GM19468 (cell line): ENCODE data around the gene CYP4F3.
"Not testable (repeated sequence)": the region's sequence is repeated elsewhere in the genome, so short reads cannot be mapped to it uniquely, and the experiment has no call there.

Source experiments
- ATAC-seq: cut with Tn5 transposase; IDR thresholded peaks from one replicate; pipeline ENCODE4 v1.9.1; 2021; ENCODE audit warnings: mild to moderate bottlenecking, moderate library complexity, moderate number of reproducible peaks; ENCODE audit not compliant: unreplicated experiment; ENCODE audit errors: extremely low read depth

CYP4F3 gene

GRCh38 chr19:15640294-15640903 lies at the start of gene CYP4F3:
TSS of gene CYP4F3 (plus strand) at chr19:15640897. CDS start at chr19:15641416, 519 bp downstream.
- no peak for ATAC-seq

- no peak for ATAC-seq
Observed at GRCh38 chr19:15591796-15592195, 48.9 kb upstream of the CYP4F3 start.

- ATAC-seq = not testable (repeated sequence)
Observed at GRCh38 chr19:15592506-15592905, 48.2 kb upstream of the CYP4F3 start.

- not testable (repeated sequence) for ATAC-seq
Observed at GRCh38 chr19:15593766-15594165, 46.9 kb upstream of the CYP4F3 start.

- ATAC-seq = no peak
Observed at GRCh38 chr19:15595069-15595468, 45.6 kb upstream of the CYP4F3 start.

GRCh38 chr19:15607978-15608925 lies 32.4 kb upstream of the CYP4F3 start:
- not testable (repeated sequence) for ATAC-seq

GRCh38 chr19:15609261-15609660 lies 31.4 kb upstream of the CYP4F3 start:
- ATAC-seq = no peak

GRCh38 chr19:15612342-15612741 lies 28.4 kb upstream of the CYP4F3 start:
- no peak for ATAC-seq

- ATAC-seq = no peak
Observed at GRCh38 chr19:15613338-15613737, 27.4 kb upstream of the CYP4F3 start.

GRCh38 chr19:15614507-15615379 lies 26.0 kb upstream of the CYP4F3 start, which contains the start of gene CYP4F8:
TSS of gene CYP4F8 (plus strand) at chr19:15615218. CDS start at chr19:15615617, 399 bp downstream.
- ATAC-seq = no peak

- no peak for ATAC-seq
Observed at GRCh38 chr19:15615526-15615925, 25.2 kb upstream of the CYP4F3 start.

- no peak for ATAC-seq
Observed at GRCh38 chr19:15616183-15616582, 24.5 kb upstream of the CYP4F3 start.

GRCh38 chr19:15616627-15617270 lies 23.9 kb upstream of the CYP4F3 start:
- no peak for ATAC-seq

- no peak for ATAC-seq
Observed at GRCh38 chr19:15618321-15618720, 22.4 kb upstream of the CYP4F3 start.

- no peak for ATAC-seq
Observed at GRCh38 chr19:15621801-15622200, 18.9 kb upstream of the CYP4F3 start.

- ATAC-seq = no peak
Observed at GRCh38 chr19:15622991-15623390, 17.7 kb upstream of the CYP4F3 start.

GRCh38 chr19:15623711-15624318 lies 16.9 kb upstream of the CYP4F3 start:
- ATAC-seq = no peak

- no peak for ATAC-seq
Observed at GRCh38 chr19:15628236-15629002, 12.3 kb upstream of the CYP4F3 start.
